Thyroid gland (tissue), 4 donors: Measurements from ENCODE around the gene LAMC3. TPM values are rescaled to one million over a fixed set of nuclear protein-coding genes. Genes with fewer than 3 reads are reported as not detected.

Source experiments
- DNase-seq, 2 donors: peaks; one replicate each; pipeline ENCODE4 v3.0.0-alpha.2; 2019
- H3K27ac ChIP-seq, 3 donors: fragments of 200-600 bp; sonication (generic); 1 replicate in 2 of 3; 2 replicates in 1 of 3; pipeline ENCODE4 v1.5.1; 2016 to 2019; ENCODE audit warnings: mild to moderate bottlenecking in 1 of 3, moderate library complexity in 1 of 3
- H3K27me3 ChIP-seq: fragments of 200-600 bp; sonication (generic); one replicate; pipeline ENCODE4 v1.5.1; 2019
- H3K36me3 ChIP-seq, 2 donors: fragments of 200-600 bp; sonication (generic); one replicate each; pipeline ENCODE4 v1.5.1; 2016 to 2019
- H3K4me1 ChIP-seq, 2 donors: fragments of 200-600 bp; sonication (generic); one replicate each; pipeline ENCODE4 v1.5.1; 2017 to 2019
- H3K4me3 ChIP-seq, 3 donors: fragments of 200-600 bp; sonication (generic); replicated peaks in 1 of 3; 1 replicate in 2 of 3; 2 replicates in 1 of 3; pipeline ENCODE4 v1.5.1; 2016; ENCODE audit warnings: mild to moderate bottlenecking in 1 of 3
- H3K9me3 ChIP-seq: fragments of 200-600 bp; sonication (generic); one replicate; pipeline ENCODE4 v1.5.1; 2017
- CTCF ChIP-seq, 6 experiments: fragments of 200-600 bp in 3 of 6; fragments of 450-650 bp in 3 of 6; sonication (generic) in 3 of 6; IDR thresholded peaks; one replicate each; pipeline ENCODE4 v1.5.1; 2016 to 2019; ENCODE audit warnings: antibody characterized with exemption in 6 of 6, mild to moderate bottlenecking in 2 of 6, inconsistent platforms in 1 of 6, moderate library complexity in 1 of 6
- POLR2A ChIP-seq, 2 donors: fragments of 450-650 bp; IDR thresholded peaks; one replicate each; pipeline ENCODE4 v1.6.1; 2017; ENCODE audit warnings: antibody characterized with exemption in 2 of 2, mild to moderate bottlenecking in 2 of 2, moderate library complexity in 1 of 2
- WGBS, 2 donors: methylation state at CpG; one replicate each; pipeline ENCODE4 v1.1.5; 2017; 5-methylcytosine and 5-hydroxymethylcytosine counted together
- intact Hi-C: fragments of 100-400 bp; cut with DNase I; formaldehyde crosslinking; loops from one replicate; pipeline ENCODE4 v1.15.1; 2023
- total RNA-seq, 4 donors: library from RNA; depleted of rRNA; stranded (reverse); fragments of >200 nt; gene quantifications; one replicate each; pipeline ENCODE4 v1.2.3, GENCODE V29; 2016

The LAMC3 gene
- total RNA-seq, 4 donors from 2014 or later: 0.81 to 11.1 (median 3.2) TPM

DNA sequence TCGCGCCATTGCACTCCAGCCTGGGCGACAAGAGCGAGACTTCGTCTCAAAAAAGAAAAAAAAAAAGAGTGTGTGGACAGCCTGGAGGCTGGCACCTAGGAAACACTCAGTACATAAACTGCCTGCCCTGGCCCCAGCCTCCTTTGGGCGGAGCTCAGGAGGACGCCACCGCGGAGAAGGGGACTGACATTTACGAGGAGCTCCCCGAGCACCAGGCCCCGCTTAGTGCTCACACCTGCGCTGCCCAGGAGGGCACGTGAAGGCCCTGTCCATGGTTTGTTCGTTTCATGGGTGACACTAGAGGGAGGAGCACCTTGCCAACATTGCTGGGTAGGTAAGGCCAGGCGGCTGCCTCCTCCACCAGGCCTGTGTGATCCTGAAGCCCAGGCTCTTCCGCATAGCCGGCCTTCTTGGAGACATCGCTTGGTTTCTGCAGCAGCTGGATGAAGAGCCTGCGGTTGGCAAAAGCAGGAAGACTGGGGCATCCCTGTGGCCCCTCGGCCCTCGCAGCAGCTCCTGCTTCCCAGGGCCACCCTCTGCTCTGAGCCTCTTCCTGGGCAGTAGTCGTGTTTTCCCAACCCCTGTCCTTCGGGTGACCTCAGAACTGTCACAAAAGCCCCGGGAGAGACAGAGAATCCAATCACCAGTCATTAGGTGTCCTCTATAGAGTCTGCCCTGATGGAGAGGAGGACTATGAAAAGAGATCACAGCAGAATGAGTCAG lies 26.2 kb upstream of the LAMC3 start:
- Histone ChIP-seq H3K36me3 (no peaks in the 10 kb centered on the region), H3K4me3 (no peak overlapping the region), H3K9me3 (no peaks in the 10 kb centered on the region), H3K27ac (no peak overlapping the region), H3K27me3 (no peaks in the 10 kb centered on the region), H3K4me1 (no peaks in the 10 kb centered on the region)
- intact Hi-C loops: no loop called here
- no peak for DNase-seq
- TF ChIP-seq POLR2A (IDR thresholded peaks at IDR 0.05): no peak
- TF ChIP-seq CTCF (IDR thresholded peaks at IDR 0.05): no peak
- 71 to 78% methylated on average over 19 to 25 of the region's 25 CpGs for WGBS, 2 donors

GRCh38 chr9:130983359-130983670 lies 25.7 kb upstream of the LAMC3 start:
- Histone ChIP-seq H3K27me3 (no peaks in the 10 kb centered on the region), H3K9me3 (no peaks in the 10 kb centered on the region), H3K27ac (no peak overlapping the region), H3K4me1 (no peaks in the 10 kb centered on the region), H3K36me3 (no peaks in the 10 kb centered on the region), H3K4me3 (no peak overlapping the region)
- no peak for TF ChIP-seq POLR2A (IDR thresholded peaks at IDR 0.05)
- TF ChIP-seq CTCF (IDR thresholded peaks at IDR 0.05): no peak
- intact Hi-C loops: no loop called here
- WGBS, 2 donors: 88 to 95% methylated on average over 5 to 6 of the region's 6 CpGs
- DNase-seq: no peak

DNA sequence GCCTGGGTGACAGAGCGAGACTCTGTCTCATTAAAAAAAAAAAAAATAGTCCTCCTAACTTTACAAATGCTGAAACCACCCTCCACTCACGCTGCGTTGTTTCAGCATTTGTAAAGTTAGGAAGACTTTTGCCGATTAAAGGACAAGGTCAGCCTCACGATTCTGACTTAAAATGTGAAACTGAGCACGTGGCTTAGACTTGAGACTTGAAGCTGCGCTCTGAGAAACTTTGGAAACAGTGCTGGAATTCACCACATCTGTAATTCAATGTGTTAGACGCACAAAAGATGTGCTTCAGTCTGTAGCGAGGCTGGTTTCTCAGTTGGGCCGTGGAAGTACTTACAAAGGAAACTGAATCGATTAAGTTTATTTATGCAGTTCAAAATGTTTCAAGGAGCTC lies 25.0 kb upstream of the LAMC3 start:
- Histone ChIP-seq H3K27me3 (no peaks in the 10 kb centered on the region), H3K27ac (no peak overlapping the region), H3K4me1 (no peaks in the 10 kb centered on the region), H3K36me3 (no peaks in the 10 kb centered on the region), H3K4me3 (no peak overlapping the region), H3K9me3 (no peaks in the 10 kb centered on the region)
- TF ChIP-seq POLR2A (IDR thresholded peaks at IDR 0.05) (no peak), CTCF (IDR thresholded peaks at IDR 0.05) (no peak)
- 75 to 84% methylated on average over 11 of the region's 11 CpGs for WGBS, 2 donors
- DNase-seq: no peak
- intact Hi-C loops: no loop called here

DNA sequence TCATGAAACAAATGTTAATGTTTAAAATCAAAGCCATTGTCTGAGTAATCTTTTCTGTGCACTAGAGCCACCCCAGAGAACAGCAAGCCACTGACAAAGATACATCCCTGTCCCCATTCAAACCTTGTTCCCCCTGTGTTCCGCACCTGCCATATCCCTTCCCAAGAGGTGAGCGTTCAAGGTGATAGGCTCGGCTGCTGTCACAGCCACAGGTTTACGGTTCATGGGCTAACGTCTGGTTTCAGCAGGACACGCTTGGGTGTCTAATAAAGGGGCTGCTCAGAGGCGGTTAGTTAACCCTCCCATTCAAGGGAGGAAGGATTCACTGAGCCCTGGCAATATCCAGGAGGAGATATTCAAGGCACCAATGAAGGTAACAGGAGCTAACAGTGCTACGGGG lies 24.5 kb upstream of the LAMC3 start:
- WGBS, 2 donors: 30 to 50% methylated on average over 8 of the region's 8 CpGs
- no peaks in the 10 kb centered on the region for H3K27me3 ChIP-seq
- intact Hi-C loops: no loop called here
- peak; percentile 11 to 16 for DNase-seq
- no peak overlapping the region for H3K4me3 ChIP-seq
- TF ChIP-seq POLR2A (IDR thresholded peaks at IDR 0.05): no peak
- TF ChIP-seq CTCF (IDR thresholded peaks at IDR 0.05): no peak
- no peaks in the 10 kb centered on the region for H3K9me3 ChIP-seq
- H3K36me3 ChIP-seq: no peaks in the 10 kb centered on the region
- no peak overlapping the region for H3K27ac ChIP-seq
- H3K4me1 ChIP-seq: no peaks in the 10 kb centered on the region

DNA sequence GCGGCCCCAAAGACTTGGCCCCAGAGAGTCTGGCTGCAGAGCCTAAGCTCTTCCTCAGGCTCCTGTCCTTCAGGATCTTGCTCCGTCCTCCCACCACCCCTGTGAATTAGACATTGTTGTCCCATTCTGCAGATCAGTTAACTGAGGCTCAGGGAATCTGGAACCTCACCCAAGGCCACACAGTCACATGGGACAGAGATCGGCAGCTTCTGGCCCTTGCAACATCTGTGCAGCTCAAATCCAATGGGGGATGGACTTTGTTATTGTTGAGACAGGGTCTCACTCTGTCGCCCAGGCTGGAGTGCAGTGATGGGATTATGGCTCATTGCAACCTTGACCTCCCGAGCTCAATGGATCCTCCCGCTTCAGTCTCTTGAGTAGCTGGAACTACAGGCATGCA lies 23.9 kb upstream of the LAMC3 start:
- WGBS, 2 donors: 71 to 75% methylated on average over 5 to 6 of the region's 6 CpGs
- H3K4me3 ChIP-seq: no peak overlapping the region
- H3K9me3 ChIP-seq: no peaks in the 10 kb centered on the region
- H3K27ac ChIP-seq: no peak overlapping the region
- H3K4me1 ChIP-seq: no peaks in the 10 kb centered on the region
- no peaks in the 10 kb centered on the region for H3K36me3 ChIP-seq
- TF ChIP-seq CTCF (IDR thresholded peaks at IDR 0.05) (no peak), POLR2A (IDR thresholded peaks at IDR 0.05) (no peak)
- no peaks in the 10 kb centered on the region for H3K27me3 ChIP-seq
- intact Hi-C loops: no loop called here
- no peak for DNase-seq
